GM19193 (cell line): ENCODE results near the gene DAZAP1.

ENCODE experiments used
- POLR2A ChIP-seq: IDR thresholded peaks from 4 replicates; pipeline ENCODE4 v1.6.1; 2011; ENCODE audit not compliant: insufficient read depth, insufficient read length; ENCODE audit errors: extremely low read depth

Gene DAZAP1

DNA sequence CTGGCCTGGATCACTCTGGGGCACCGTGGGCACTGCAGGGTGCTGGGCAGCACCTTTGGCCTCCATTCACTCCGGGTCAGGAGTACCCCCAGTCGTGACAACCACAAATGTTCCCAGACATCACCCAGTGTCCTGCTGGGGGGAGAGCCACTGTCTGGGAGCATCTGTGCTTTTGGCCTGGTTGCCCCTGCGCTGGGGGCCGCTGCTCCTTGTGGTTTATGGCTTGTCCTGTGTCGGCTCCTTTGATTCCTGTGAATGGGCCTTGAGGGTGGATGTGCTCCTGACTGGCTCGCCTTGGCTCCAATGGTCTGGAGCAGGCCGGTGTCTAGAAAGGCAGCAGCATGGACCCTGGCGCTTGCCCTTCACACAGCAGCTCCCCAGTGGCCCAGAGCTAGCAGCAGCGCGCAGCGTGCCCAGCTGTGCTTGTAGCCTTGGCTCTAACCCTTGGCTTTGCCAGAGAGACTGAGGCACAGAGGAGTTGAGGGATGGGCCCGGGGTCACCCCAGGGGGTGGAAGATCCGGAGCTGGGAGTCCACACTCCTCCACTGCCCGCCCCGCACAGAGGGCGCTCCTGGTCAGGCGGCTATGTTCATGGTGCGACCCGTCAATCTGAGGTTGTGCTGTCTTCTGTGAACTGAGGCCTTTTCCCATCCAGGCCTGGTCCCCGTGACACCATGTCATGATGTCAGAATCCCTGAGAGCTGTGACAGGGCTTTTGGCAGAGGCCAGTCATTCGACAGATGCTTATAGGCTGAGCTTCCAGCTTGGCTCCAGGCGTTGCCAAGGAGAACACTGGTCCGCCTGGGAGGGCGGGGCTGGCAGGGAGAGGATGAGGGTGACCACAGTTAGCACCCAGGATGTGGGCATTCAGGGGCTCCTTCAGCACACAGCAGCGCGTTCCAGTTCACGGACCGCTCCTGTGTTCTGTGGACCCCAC, 4.1 kb downstream of the DAZAP1 start:
- no peak for TF ChIP-seq POLR2A

DNA sequence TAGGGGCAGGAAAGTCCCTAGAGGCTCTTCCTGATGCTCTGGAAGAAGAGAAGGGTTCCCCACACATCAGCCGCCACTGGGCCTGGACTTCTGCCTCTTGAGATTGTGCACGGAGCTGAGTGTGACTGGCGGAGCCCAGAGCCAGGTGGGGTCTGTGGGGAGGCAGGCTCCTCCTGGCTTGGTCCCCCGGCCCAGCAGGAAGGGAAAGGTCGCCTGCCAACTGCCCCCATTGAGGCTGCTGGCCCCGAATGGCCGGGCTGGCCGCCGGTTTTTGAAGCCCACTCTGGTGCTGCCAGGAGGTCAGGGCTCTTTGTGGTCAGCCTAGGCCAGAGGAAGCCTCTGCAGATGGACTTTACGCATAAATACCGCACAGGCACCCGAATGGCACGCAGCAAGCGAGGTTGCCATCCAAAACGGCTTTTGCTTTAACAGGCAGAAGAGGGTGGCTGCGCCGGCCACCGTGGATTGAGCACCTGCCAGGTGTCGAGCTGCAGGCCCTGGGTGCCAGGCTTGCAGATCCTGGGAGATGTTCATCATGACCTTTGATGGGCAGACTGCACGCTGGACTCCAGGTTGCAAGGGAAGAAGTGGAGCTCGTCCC, 5.0 kb downstream of the DAZAP1 start:
- TF ChIP-seq POLR2A: no peak

GRCh38 chr19:1412995-1413800, 5.8 kb downstream of the DAZAP1 start:
- TF ChIP-seq POLR2A: no peak

GRCh38 chr19:1416014-1416841, 8.8 kb downstream of the DAZAP1 start:
- no peak for TF ChIP-seq POLR2A

- TF ChIP-seq POLR2A: no peak
These were observed 9.8 kb downstream of the DAZAP1 start for GRCh38 chr19:1417145-1417544.

DNA sequence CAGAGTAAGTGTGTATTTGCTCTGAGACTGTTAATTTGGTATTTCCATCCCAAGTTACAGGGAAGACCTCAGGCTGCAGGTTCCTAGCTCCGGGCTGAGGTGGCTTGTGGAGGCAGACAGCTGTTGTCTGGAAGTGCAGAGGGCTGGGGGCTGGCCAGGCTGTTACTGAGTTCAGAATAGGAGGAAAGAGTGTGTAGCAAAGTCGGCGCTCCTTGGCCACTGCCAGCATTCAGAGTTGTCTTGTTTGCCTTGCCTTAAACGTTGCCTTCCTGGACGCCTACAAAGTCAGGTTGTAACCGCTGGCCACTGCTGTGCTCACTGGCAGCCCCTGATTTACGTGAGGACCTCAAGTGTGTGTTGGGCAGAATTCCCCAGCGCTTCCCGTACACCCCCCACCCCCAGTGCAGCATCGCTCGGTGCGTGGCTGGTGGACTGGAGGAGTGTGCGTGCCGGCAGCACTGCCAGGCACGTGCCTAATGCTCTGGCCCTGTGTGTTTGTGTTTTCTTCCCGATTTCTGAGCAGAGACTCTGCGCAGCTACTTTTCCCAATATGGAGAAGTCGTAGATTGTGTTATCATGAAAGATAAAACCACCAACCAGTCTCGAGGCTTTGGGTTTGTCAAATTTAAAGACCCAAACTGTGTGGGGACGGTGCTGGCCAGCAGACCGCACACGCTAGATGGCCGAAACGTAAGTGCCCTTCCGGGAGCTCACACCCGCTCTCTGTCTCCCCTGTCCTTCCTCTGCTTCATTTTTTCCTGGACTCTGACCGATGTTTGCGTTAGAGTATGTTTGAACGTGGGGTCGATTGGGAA, 10.5 kb downstream of the DAZAP1 start:
- TF ChIP-seq POLR2A: no peak

DNA sequence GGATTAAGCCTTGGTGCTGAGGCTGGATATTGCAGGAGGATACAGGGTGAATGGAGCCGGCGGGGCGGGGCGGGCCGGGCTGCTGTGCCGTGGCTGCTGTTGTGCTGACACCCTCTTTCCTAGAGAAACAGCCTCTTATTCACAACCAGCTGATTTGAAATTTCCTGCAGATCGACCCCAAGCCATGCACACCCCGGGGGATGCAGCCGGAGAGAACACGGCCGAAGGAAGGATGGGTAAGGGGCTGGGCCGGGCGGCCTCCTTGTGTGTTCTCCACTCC, 11.1 kb downstream of the DAZAP1 start:
- TF ChIP-seq POLR2A: no peak

- no peak for TF ChIP-seq POLR2A
These were observed 11.8 kb downstream of the DAZAP1 start for GRCh38 chr19:1418951-1419738.

DNA sequence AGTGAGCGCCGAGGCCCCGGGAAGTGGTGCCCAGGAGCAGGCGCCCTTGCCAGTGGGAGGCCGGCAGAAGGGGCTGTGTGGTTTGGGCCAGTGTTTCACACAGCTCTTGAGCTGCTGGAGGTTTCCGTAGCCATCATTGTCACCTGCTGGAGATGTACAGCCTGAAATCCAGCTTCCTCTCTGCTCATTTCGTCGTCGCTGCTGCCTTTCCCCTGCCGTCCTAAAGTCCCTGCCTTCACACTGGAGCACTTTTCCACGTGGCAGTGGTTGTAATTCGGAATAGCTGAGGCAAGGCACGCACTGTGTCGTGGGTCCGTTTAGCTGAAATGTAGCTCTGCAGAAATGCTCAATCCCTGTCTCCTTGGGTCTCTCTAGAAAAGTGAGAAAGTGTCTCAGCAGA, 13.2 kb downstream of the DAZAP1 start:
- TF ChIP-seq POLR2A: no peak

GRCh38 chr19:1421218-1421957, 14.0 kb downstream of the DAZAP1 start:
- no peak for TF ChIP-seq POLR2A

- TF ChIP-seq POLR2A: no peak
These were observed 14.5 kb downstream of the DAZAP1 start for GRCh38 chr19:1421958-1422305.

DNA sequence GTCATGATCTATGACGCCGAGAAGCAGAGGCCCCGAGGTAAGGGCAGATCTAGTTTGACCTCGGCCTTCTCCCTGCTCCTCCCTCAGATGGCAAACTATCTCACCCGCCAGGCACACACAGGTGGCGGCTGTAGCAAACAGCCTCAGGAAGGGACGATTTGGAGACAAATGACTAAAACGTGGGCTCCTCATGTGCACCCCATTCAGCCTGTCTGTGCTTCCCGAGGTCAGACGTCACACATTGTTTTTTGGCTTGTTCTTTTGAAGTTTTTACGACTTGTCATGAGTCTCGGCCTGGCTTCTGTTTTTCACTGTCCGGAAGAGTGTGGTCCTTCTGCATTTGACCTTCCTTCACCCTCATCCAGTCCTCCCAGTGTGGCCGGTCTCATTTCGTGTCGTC, 15.0 kb downstream of the DAZAP1 start:
- TF ChIP-seq POLR2A: no peak

GRCh38 chr19:1422943-1423342, 15.6 kb downstream of the DAZAP1 start:
- no peak for TF ChIP-seq POLR2A
